Fibroblast of mammary gland (primary cell): Measurements from ENCODE around the gene LDLRAD4.

Experiments
- DNase-seq: peaks from one replicate; pipeline ENCODE4 v3.0.0-alpha.2; 2010; ENCODE audit warnings: low read depth
- H3K4me3 ChIP-seq: 2 replicates; pipeline ENCODE4 v1.5.1; 2011; ENCODE audit warnings: low read depth, mild to moderate bottlenecking, low read length, moderate library complexity; ENCODE audit not compliant: control insufficient read depth
- TF ChIP-seq, protein P1 (sequence below): conservative IDR thresholded peaks from 2 replicates; pipeline ENCODE4 v1.5.1; 2011; ENCODE audit warnings: low read depth, low read length, inconsistent platforms; ENCODE audit not compliant: control insufficient read depth, insufficient read depth

The LDLRAD4 gene

GRCh38 chr18:13178976-13179375 is 39.6 kb upstream of the LDLRAD4 start:
- no peak overlapping the region for H3K4me3 ChIP-seq
- TF ChIP-seq, protein P1, sequence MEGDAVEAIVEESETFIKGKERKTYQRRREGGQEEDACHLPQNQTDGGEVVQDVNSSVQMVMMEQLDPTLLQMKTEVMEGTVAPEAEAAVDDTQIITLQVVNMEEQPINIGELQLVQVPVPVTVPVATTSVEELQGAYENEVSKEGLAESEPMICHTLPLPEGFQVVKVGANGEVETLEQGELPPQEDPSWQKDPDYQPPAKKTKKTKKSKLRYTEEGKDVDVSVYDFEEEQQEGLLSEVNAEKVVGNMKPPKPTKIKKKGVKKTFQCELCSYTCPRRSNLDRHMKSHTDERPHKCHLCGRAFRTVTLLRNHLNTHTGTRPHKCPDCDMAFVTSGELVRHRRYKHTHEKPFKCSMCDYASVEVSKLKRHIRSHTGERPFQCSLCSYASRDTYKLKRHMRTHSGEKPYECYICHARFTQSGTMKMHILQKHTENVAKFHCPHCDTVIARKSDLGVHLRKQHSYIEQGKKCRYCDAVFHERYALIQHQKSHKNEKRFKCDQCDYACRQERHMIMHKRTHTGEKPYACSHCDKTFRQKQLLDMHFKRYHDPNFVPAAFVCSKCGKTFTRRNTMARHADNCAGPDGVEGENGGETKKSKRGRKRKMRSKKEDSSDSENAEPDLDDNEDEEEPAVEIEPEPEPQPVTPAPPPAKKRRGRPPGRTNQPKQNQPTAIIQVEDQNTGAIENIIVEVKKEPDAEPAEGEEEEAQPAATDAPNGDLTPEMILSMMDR, result no peak
- no peak for DNase-seq

DNA sequence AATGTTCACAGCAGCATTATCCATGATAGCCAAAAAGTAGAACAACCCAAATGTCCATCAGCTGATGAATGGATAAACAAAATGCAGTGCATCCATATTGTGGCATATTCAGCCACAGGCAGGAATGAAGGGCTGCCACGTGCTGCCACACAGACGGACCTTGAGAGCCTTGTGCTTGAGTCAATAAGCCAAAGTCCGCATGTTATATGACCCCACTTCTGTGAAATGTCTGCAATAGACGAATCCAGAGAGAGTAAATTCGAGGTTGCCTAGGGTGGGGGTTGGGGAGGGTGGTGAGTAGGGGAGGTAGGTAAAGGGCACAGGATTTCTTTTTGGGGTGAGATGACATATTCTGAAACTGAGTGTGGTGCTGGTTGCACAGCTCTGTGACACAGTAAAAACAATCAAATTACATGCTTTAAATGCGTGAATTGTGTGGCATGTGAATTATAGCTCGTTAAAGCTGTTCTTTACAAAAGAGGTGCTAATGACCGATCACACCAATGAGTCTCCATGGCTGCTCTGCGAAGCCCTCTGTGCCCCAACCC is 38.9 kb upstream of the LDLRAD4 start:
- TF ChIP-seq, protein P1, result no peak
- no peak for DNase-seq
- no peak overlapping the region for H3K4me3 ChIP-seq

DNA sequence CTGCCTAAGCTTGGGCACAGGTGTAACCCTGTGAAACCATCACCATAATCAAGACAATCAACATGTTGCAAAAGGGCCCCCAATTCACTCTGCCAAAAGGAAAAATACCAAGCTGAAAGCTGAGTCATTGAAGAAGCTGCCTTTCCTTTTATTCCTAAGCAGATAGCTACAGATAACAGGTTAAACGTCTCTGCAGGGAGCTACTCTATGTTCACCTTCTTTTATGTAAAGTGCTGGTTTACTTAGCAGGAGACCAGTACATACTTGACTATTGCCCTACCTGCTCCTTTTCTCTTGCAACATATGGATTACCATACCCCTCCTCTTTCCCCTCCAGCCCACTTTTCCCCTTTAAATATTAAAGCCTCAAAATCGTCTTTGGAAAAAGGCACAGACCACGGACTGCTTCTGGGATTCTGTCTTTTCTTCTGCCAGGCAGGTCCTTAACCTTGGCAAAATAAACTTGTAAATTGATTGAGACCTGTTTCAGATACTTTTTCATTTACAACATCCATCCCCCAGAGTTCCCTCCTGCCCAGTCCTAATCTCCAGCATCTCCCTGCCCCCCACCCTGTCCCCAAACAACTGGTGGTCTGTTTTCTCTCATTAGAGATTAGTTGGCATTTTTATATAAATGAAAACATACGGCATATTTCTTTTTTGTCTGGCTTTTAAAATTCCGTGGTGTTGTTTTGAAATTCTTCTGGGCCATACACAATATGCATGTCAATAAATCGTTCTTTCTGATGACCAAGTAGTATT is 37.8 kb upstream of the LDLRAD4 start:
- DNase-seq, result no peak
- no peak overlapping the region for H3K4me3 ChIP-seq
- TF ChIP-seq, protein P1, result no peak

DNA sequence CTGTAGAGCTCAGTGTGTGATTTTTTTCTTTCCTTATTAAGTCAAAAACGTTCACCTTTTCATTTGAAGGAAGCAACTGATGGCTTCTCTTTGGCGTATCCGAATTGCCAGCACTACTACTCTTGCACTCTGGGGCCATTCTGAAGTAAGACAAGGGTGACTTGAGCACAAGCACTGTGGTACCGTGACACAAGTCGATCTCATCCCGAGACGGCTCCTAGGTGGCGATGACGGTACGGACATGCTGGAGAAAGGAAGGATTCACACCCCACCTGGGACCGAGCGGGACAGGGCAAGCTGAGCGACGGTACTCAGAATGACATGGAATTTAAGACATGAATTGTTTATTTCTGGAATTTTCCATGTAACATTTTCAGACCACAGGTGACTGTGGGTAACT is 36.8 kb upstream of the LDLRAD4 start:
- DNase-seq, result no peak
- TF ChIP-seq, protein P1, result no peak
- H3K4me3 ChIP-seq, result no peak overlapping the region

DNA sequence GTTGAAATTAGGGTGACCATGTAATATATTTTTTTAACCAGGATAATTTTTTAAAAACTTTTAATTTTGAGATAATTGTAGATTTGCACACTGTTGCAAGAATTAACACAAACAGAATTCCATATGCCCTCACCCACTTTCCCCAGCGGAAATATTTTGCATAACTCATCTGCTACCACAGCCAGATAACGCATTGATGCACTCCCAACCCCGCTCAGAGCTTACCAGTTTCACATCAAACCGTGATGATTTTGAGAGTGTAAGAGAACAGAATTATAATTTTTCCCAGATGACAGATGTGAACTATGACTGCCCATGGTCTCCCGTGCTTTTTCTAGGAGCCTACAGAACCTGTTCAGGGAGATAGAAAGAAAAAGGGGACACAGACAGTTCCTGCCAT is 35.2 kb upstream of the LDLRAD4 start:
- no peak for DNase-seq
- no peak overlapping the region for H3K4me3 ChIP-seq
- TF ChIP-seq, protein P1, result no peak

GRCh38 chr18:13183790-13184189 is 34.8 kb upstream of the LDLRAD4 start:
- TF ChIP-seq, protein P1, result no peak
- no peak overlapping the region for H3K4me3 ChIP-seq
- DNase-seq, result no peak

GRCh38 chr18:13184396-13184795 is 34.2 kb upstream of the LDLRAD4 start:
- H3K4me3 ChIP-seq, result no peak overlapping the region
- DNase-seq, result no peak
- TF ChIP-seq, protein P1, result no peak
